ENCODE data around the gene NKD1. TPM values are rescaled to one million over a fixed set of nuclear protein-coding genes. Genes with fewer than 3 reads are reported as not detected.

The NKD1 gene
- total RNA-seq, 1 donor from 2014 or later, result under 0.01 TPM

DNA sequence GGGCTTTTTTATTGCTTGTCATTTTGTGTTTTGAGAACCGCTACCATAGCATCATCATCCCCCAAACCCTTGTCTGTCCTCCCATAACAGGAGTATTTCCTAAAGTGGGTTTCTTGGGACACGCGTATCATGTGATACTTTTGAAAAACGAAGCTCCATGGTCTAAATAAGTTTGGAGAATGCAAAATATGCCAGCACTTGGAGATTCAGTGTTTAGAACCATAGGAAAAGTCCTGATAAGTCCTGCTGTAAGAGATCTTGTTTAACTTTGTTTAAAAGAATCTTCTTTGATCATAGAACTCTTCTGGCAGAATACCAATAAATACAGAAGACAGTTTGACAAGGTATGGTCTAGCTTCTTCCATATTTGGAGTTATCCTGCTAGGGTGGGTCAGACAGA, 59.3 kb downstream of the NKD1 start:
- FAIRE-seq (no peak), DNase-seq (ENCODE audit: low read depth) (no peak)
- Histone ChIP-seq H3K27me3 (ENCODE audit: control insufficient read depth, insufficient read depth, low read length) (no peaks in the 10 kb centered on the region), H3K4me3 (ENCODE audit: low read depth, low read length) (no peak overlapping the region), H3K36me3 (ENCODE audit: control insufficient read depth, insufficient read depth, low read length) (no peaks in the 10 kb centered on the region)
- TF ChIP-seq, protein P1, sequence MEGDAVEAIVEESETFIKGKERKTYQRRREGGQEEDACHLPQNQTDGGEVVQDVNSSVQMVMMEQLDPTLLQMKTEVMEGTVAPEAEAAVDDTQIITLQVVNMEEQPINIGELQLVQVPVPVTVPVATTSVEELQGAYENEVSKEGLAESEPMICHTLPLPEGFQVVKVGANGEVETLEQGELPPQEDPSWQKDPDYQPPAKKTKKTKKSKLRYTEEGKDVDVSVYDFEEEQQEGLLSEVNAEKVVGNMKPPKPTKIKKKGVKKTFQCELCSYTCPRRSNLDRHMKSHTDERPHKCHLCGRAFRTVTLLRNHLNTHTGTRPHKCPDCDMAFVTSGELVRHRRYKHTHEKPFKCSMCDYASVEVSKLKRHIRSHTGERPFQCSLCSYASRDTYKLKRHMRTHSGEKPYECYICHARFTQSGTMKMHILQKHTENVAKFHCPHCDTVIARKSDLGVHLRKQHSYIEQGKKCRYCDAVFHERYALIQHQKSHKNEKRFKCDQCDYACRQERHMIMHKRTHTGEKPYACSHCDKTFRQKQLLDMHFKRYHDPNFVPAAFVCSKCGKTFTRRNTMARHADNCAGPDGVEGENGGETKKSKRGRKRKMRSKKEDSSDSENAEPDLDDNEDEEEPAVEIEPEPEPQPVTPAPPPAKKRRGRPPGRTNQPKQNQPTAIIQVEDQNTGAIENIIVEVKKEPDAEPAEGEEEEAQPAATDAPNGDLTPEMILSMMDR (IDR thresholded peaks at IDR 0.05; ENCODE audit: insufficient read depth, low read length, severe bottlenecking), result no peak

DNA sequence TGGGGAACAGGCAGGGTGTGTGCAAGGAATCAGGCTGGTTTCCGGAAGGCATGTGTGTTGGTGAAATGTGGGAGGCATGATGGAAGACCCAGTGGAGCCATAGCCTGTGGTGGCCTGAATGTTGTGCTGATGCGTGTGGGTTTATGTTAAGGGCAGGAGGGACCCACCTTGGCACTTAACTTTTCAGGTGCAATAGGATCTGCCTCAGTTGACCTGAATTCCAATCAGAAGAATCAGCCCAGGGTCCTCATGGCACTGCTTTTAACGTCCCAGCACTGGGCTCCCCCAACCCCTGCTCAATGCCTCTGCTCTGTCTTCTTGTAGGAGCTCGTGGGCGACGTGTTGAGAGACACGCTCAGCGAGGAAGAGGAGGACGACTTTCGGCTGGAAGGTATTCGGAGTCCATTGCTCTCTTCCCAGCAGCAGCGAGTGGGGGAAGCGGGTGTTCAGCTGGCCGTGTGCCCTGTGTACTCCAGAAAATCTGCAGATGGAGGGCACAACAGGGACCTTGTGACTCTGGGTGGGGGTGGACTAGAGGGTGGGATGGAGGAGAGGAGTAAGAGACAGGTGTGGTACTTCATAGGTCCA, 59.9 kb downstream of the NKD1 start:
- Histone ChIP-seq H3K4me3 (ENCODE audit: low read depth, low read length) (no peak overlapping the region), H3K27me3 (ENCODE audit: control insufficient read depth, insufficient read depth, low read length) (no peaks in the 10 kb centered on the region), H3K36me3 (ENCODE audit: control insufficient read depth, insufficient read depth, low read length) (no peaks in the 10 kb centered on the region)
- FAIRE-seq (peak; percentile 36), DNase-seq (ENCODE audit: low read depth) (no peak)
- TF ChIP-seq, protein P1 (IDR thresholded peaks at IDR 0.05; ENCODE audit: insufficient read depth, low read length, severe bottlenecking), result no peak

DNA sequence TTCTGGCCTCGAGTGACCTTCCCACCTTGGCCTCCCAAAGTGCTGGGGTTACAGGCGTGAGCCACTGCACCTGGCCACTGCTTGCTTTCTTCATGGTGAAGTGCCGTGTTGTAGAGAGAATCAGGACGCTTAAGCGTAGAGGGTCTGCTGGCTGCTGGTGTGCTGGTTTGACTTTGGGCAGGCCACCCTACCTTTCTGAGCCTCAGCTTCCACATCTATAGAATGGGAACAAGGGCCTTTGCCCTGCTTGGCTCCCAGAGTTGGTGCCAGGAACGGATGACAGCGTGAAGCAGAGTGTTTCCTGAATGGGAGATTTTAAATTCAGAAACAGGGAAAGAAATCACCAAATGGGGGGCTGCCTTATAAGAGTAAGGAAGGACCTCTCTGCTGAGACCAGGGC, 60.9 kb downstream of the NKD1 start:
- DNase-seq (ENCODE audit: low read depth) (no peak), FAIRE-seq (no peak)
- no peaks in the 10 kb centered on the region for H3K27me3 ChIP-seq (ENCODE audit: control insufficient read depth, insufficient read depth, low read length)
- H3K4me3 ChIP-seq (ENCODE audit: low read depth, low read length), result no peak overlapping the region
- H3K36me3 ChIP-seq (ENCODE audit: control insufficient read depth, insufficient read depth, low read length), result no peaks in the 10 kb centered on the region
- TF ChIP-seq, protein P1 (IDR thresholded peaks at IDR 0.05; ENCODE audit: insufficient read depth, low read length, severe bottlenecking), result no peak

DNA sequence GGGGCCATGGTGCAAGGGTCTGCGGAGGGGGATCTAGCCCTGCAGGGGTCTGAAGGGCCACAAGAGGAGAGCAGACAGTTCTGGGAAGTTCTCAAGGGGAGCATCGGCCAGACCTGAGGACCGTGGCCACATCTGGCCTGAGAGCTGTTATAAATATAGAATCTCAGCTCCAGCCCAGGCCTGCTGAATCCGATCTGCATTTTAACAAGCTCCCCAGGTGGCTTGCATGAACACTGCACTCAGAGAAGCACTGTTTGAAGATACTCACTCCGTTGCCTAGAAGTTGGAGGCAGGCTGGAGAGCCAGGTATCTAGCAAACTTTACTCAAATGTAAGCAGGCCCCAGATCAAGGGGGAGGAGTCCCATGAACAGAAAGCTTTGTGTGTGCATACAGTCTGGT, 61.3 kb downstream of the NKD1 start:
- FAIRE-seq (no peak), DNase-seq (ENCODE audit: low read depth) (no peak)
- TF ChIP-seq, protein P1 (IDR thresholded peaks at IDR 0.05; ENCODE audit: insufficient read depth, low read length, severe bottlenecking), result no peak
- Histone ChIP-seq H3K27me3 (ENCODE audit: control insufficient read depth, insufficient read depth, low read length) (no peaks in the 10 kb centered on the region), H3K36me3 (ENCODE audit: control insufficient read depth, insufficient read depth, low read length) (no peaks in the 10 kb centered on the region), H3K4me3 (ENCODE audit: low read depth, low read length) (no peak overlapping the region)

DNA sequence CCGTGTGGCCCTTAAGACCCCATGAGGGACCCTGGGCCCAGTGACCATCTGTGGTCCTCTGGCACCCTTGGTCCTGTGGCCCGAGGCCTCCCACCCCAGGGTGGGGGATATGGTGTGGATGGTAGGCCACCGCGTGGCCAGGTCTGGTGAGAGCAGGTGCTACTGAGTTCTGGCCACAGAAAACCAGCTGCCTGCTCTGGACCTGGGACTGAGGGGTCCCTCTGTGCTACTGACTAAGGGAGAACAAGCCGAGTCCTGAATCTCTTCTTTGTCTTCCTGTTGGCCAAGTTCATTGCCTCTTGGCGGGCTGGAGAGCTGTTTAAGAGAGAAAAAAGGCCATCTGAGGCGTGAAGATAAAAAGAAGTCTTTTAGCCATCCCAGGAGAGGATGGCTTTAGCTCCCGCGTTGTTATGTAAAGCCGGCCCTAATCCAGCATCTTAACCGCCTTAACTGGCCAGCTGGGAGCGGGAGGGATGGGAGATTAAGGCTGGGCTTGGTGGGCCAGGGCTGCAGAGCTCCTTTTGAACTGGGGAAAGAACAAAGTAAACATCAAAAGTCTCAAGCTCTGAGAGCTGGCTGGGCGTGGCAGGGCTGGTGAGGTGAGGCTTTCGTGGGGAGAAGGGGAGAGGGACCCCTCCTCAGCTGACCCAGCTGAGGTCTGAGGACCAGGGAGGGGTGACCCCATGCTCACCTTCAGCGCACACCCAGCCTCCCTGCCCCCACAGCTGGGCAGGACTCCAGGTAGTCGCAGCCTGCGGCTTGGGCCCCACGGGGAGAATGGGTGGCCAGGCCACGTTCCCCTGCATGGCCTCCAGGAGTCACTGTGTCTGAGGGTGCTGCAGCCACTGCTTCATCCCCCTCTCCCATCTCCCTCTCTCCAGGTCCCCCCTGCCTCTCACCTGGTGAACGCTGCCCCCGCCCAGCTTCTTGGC, 62.4 kb downstream of the NKD1 start:
- no peaks in the 10 kb centered on the region for H3K36me3 ChIP-seq (ENCODE audit: control insufficient read depth, insufficient read depth, low read length)
- no peak for DNase-seq (ENCODE audit: low read depth)
- no peaks in the 10 kb centered on the region for H3K27me3 ChIP-seq (ENCODE audit: control insufficient read depth, insufficient read depth, low read length)
- TF ChIP-seq, protein P1 (IDR thresholded peaks at IDR 0.05; ENCODE audit: insufficient read depth, low read length, severe bottlenecking), result no peak
- FAIRE-seq, result no peak
- no peak overlapping the region for H3K4me3 ChIP-seq (ENCODE audit: low read depth, low read length)

Measured in bronchial epithelial cell (primary cell).